HepG2 (cell line): ENCODE data around the gene SLC6A8. TPM values are rescaled to one million over a fixed set of nuclear protein-coding genes. Genes with fewer than 3 reads are reported as not detected.

ENCODE experiments used
- EHMT2 ChIP-seq: fragments of 200-600 bp; sonication (generic); IDR thresholded peaks from 2 replicates; pipeline ENCODE4 v1.7.0; 2017; ENCODE audit warnings: antibody characterized with exemption, low read depth, low read length, borderline replicate concordance
- MTF2 ChIP-seq: sonication (generic); formaldehyde crosslinking; IDR thresholded peaks from 2 replicates; pipeline ENCODE4 v1.5.0; 2020; ENCODE audit warnings: missing genetic modification reagents, borderline replicate concordance
- PATZ1 ChIP-seq: sonication (generic); formaldehyde crosslinking; IDR thresholded peaks from 2 replicates; pipeline ENCODE4 v1.4.0; 2020; ENCODE audit warnings: missing genetic modification reagents
- TFE3 ChIP-seq: IDR thresholded peaks from 2 replicates; pipeline ENCODE4 v1.6.1; 2016
- ZKSCAN1 ChIP-seq: fragments of 150-350 bp; IDR thresholded peaks from 2 replicates; pipeline ENCODE4 v1.6.1; 2014; ENCODE audit warnings: low read length
- ZNF574 ChIP-seq: sonication (generic); formaldehyde crosslinking; IDR thresholded peaks from 2 replicates; pipeline ENCODE4 v1.4.0; 2020; ENCODE audit warnings: missing genetic modification reagents
- ZNF598 ChIP-seq: sonication (generic); formaldehyde crosslinking; IDR thresholded peaks from 2 replicates; pipeline ENCODE4 v1.5.1; 2020; ENCODE audit warnings: mild to moderate bottlenecking, missing genetic modification reagents, borderline replicate concordance
- ZNF775 ChIP-seq: sonication (generic); formaldehyde crosslinking; IDR thresholded peaks from 2 replicates; pipeline ENCODE4 v1.4.0; 2020; ENCODE audit warnings: missing genetic modification reagents, mild to moderate bottlenecking, moderate library complexity, borderline replicate concordance
- polyA plus RNA-seq, 8 experiments: library from polyadenylated mRNA; depleted of rRNA in 3 of 8; stranded (reverse) in 7 of 8; unstranded in 1 of 8; fragments of >200 nt; fragmentation: Illumina TruSeq in 4 of 8; extraction: Trizol in 4 of 8; gene quantifications; 2 replicates each; pipeline versions ENCODE4 v1.2.1 to v1.2.3, GENCODE V29; 2011 to 2016; ENCODE audit warnings: low read depth in 4 of 8, missing spikeins in 1 of 8, mixed read lengths in 1 of 8; ENCODE audit not compliant: insufficient read depth in 1 of 8
- total RNA-seq, 5 experiments: library from RNA; depleted of rRNA; stranded (reverse); fragments of >200 nt; fragmentation: Illumina TruSeq; extraction: Trizol; gene quantifications; 2 replicates each; pipeline ENCODE4 v1.2.3, GENCODE V29; 2016; ENCODE audit warnings: low read depth in 1 of 5
- TF ChIP-seq, protein P1 (sequence below): sonication (generic); formaldehyde crosslinking; IDR thresholded peaks from 2 replicates; pipeline ENCODE4 v1.4.0; 2020; ENCODE audit warnings: missing genetic modification reagents, borderline replicate concordance
- TF ChIP-seq, protein P2 (sequence below): sonication (generic); formaldehyde crosslinking; IDR thresholded peaks from 2 replicates; pipeline ENCODE4 v1.5.0; 2020; ENCODE audit warnings: mild to moderate bottlenecking, missing genetic modification reagents, borderline replicate concordance
- TF ChIP-seq, protein P3 (sequence below): sonication (generic); formaldehyde crosslinking; IDR thresholded peaks from 2 replicates; pipeline ENCODE4 v1.5.0; 2020; ENCODE audit warnings: missing genetic modification reagents
- TF ChIP-seq, protein P4 (sequence below): sonication (generic); formaldehyde crosslinking; conservative IDR thresholded peaks from 2 replicates; pipeline ENCODE4 v1.4.0; 2020; ENCODE audit warnings: missing genetic modification reagents

The SLC6A8 gene
- total and polyA plus RNA-seq, 2 of the 13 experiments (the other 11 are each of a cell fraction or from before 2014, with no cell fraction given), result 13.9 to 176 TPM

- TF ChIP-seq, protein P1, sequence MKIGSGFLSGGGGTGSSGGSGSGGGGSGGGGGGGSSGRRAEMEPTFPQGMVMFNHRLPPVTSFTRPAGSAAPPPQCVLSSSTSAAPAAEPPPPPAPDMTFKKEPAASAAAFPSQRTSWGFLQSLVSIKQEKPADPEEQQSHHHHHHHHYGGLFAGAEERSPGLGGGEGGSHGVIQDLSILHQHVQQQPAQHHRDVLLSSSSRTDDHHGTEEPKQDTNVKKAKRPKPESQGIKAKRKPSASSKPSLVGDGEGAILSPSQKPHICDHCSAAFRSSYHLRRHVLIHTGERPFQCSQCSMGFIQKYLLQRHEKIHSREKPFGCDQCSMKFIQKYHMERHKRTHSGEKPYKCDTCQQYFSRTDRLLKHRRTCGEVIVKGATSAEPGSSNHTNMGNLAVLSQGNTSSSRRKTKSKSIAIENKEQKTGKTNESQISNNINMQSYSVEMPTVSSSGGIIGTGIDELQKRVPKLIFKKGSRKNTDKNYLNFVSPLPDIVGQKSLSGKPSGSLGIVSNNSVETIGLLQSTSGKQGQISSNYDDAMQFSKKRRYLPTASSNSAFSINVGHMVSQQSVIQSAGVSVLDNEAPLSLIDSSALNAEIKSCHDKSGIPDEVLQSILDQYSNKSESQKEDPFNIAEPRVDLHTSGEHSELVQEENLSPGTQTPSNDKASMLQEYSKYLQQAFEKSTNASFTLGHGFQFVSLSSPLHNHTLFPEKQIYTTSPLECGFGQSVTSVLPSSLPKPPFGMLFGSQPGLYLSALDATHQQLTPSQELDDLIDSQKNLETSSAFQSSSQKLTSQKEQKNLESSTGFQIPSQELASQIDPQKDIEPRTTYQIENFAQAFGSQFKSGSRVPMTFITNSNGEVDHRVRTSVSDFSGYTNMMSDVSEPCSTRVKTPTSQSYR (CRISPR knock-in tag), result no peak; the same call in 1 of the 2 replicates
- TF ChIP-seq, protein P2, sequence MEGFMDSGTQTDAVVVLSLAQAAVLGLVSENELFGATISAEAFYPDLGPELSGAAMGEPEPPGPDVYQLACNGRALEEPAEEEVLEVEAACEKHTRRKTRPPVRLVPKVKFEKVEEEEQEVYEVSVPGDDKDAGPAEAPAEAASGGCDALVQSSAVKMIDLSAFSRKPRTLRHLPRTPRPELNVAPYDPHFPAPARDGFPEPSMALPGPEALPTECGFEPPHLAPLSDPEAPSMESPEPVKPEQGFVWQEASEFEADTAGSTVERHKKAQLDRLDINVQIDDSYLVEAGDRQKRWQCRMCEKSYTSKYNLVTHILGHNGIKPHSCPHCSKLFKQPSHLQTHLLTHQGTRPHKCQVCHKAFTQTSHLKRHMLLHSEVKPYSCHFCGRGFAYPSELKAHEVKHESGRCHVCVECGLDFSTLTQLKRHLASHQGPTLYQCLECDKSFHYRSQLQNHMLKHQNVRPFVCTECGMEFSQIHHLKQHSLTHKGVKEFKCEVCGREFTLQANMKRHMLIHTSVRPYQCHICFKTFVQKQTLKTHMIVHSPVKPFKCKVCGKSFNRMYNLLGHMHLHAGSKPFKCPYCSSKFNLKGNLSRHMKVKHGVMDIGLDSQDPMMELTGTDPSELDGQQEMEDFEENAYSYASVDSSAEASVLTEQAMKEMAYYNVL (CRISPR knock-in tag), result no peak
- TF ChIP-seq ZNF598 (CRISPR knock-in tag), result no peak
- TF ChIP-seq, protein P3, sequence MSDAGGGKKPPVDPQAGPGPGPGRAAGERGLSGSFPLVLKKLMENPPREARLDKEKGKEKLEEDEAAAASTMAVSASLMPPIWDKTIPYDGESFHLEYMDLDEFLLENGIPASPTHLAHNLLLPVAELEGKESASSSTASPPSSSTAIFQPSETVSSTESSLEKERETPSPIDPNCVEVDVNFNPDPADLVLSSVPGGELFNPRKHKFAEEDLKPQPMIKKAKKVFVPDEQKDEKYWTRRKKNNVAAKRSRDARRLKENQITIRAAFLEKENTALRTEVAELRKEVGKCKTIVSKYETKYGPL, result no peak
- TF ChIP-seq, protein P4, sequence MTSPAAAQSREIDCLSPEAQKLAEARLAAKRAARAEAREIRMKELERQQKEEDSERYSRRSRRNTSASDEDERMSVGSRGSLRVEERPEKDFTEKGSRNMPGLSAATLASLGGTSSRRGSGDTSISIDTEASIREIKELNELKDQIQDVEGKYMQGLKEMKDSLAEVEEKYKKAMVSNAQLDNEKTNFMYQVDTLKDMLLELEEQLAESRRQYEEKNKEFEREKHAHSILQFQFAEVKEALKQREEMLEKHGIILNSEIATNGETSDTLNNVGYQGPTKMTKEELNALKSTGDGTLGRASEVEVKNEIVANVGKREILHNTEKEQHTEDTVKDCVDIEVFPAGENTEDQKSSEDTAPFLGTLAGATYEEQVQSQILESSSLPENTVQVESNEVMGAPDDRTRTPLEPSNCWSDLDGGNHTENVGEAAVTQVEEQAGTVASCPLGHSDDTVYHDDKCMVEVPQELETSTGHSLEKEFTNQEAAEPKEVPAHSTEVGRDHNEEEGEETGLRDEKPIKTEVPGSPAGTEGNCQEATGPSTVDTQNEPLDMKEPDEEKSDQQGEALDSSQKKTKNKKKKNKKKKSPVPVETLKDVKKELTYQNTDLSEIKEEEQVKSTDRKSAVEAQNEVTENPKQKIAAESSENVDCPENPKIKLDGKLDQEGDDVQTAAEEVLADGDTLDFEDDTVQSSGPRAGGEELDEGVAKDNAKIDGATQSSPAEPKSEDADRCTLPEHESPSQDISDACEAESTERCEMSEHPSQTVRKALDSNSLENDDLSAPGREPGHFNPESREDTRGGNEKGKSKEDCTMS (CRISPR knock-in tag), result no peak
- TF ChIP-seq ZKSCAN1, result no peak
- no peak for TF ChIP-seq MTF2 (CRISPR knock-in tag)
- TF ChIP-seq TFE3, result 0 out of 2 replicates have a peak, but pooled peaks have one; percentile 12
- TF ChIP-seq ZNF775 (CRISPR knock-in tag), result no peak
- no peak for TF ChIP-seq EHMT2
- TF ChIP-seq ZNF574, result peak; percentile 85
- TF ChIP-seq PATZ1, result peak; percentile 83
Measured at GRCh38 chrX:153724252-153725038, 36.7 kb downstream of the SLC6A8 start, which contains the start of the genes ABCD1 and BCAP31 (continued).
